NCI-H524 (cell line): ENCODE data around the gene MUC20.

Experiments used
- DNase-seq, 2 experiments: peaks; one replicate each; lab custom pipeline; 2025; lab: John Stamatoyannopoulos, UW

MUC20 gene

GRCh38 chr3:195755791-195756676 lies 35.3 kb downstream of the MUC20 start:
- no peak for DNase-seq

GRCh38 chr3:195757438-195757770 lies 36.6 kb downstream of the MUC20 start:
- no peak for DNase-seq

DNA sequence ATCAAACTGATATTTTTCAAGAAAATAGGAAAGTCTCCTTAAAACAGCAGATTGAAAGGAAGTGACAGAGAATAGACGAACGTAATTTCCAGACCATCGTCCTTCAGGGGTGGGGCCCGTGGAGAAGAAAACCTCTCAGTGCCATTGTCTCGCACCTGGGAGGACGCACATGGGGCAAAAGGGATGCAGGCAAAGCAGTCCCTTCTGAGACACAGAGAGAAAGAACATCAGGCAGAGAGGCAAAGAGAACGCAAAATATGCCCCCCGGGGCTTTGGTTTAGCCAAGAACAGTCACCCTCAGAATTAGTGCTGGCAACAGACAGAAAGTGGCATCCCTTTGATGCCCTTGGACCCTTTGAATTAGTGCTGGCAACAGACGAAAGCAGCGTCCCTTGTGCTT lies 37.0 kb downstream of the MUC20 start:
- no peak for DNase-seq

GRCh38 chr3:195758721-195759353 lies 38.1 kb downstream of the MUC20 start:
- no peak for DNase-seq

DNA sequence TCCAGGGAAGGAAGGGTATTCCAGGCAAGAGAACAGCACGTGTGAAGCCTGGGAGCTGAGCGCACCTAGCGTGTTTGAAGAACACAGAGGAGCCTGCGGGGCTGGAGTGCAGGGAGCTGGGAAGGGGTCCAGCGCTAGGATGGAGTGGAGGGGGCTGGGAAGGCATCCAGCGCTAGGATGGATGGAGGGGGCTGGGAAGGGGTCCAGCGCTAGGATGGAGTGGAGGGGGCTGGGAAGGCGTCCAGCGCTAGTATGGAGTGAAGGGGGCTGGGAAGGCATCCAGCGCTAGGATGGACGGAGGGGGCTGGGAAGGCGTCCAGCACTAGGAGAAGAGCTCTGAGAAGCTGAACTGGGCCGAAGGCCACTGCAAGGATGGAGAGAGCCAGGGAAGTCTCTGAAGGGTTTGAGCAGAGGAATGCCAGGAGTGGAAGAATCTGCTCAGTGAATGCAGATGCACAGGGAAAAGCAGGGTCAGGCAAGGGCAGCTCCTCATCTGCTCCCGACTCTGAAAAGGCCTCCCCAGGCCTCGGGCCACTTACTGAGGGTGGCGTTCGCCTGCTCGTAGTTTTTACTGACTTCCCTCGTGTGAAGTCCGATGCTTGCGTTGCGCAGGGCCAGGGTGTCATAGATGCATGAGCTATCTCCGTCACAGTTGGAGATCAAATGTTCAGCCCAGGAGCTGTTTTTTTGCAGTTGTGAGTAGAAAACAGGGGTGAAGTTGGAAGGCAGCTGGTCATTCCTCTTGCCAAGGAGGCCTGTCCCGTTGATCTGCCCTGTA lies 39.8 kb downstream of the MUC20 start:
- DNase-seq, result no peak

GRCh38 chr3:195761123-195761566 lies 40.4 kb downstream of the MUC20 start:
- no peak for DNase-seq

DNA sequence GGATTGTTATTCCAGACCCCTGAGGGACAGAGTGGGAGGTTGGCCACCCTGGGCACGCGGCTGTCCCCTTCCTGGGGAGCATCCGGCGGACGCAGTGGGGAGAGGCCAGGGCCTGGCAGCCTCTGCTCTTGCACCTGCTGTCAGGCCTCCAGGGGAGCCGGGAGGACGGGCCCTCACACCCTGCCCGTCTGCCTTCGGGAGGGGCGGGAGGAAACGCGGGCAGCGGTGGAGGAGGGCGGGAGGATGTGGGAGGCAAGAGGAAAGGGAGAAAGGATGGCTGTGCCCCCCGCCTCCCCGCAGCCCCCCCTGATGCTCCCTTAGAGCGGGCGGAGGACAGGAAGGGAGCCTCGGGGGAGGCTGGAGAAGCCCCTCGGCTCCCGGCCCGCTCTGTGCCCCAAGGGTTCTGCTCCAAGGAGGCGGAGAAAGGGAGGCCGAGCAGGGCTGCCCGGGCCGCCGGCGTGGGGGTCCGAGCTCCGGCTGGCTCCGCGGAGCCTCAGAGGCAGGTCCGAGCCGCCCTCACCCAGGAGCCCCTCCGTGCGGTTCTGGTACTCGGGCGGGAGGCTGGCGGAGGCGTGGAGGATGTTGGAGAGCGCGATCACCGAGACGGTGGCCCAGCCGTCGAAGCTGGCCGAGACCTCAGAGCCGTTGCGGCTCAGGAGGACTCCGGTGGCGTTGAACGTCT lies 40.9 kb downstream of the MUC20 start:
- DNase-seq, result no peak

DNA sequence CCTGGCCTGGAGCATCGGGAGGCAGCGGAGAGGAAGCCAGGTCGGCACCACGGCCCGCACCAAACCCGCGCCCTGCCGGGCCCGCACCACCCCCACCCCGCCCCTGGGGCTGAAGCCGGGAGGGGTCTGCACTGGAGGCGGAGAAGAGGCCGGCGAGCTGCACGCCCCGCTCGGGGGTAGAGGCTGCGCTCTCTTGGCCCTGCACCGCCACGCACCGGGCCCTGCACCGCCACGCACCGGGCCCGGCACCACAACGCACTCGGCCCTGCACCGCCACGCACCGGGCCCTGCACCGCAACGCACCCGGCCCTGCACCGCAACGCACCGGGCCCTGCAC lies 41.4 kb downstream of the MUC20 start:
- no peak for DNase-seq

GRCh38 chr3:195762611-195763010 lies 41.8 kb downstream of the MUC20 start:
- no peak for DNase-seq

DNA sequence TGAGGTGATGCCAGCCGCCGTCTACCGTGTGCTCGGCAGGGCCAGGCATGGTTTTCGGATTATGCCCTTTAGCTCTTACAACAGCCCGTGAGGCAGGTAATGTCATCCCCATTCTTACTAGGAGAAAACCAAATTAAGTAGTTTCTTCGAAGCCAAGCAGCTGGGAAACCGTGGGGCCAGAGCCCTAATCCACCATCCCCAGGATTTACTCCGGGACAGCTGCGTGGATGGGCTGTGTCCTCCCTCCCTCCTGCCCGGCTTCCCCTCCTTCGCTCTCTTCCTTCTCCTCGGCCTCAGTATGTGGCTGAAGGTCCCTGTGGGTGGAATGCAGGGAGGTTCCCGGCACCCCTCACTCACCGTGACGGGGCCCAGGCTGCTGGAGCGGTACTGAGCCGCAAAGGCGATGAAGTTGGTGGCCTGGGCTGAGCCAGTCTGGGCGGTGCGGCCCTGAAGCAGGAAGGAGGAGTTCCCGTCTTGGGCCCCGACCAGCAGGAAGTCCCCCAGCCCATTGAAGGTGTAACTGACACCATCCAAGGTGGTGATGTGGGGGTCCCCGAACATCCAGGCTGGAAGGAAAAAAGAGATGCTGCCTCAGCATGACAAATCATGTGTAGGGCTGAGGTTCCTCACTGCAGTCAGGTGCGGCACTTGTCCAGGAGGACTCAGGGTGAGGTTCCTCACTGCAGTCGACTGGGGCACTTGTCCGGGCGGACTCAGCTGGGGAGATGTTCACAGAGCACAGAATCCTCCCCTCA lies 42.5 kb downstream of the MUC20 start:
- no peak for DNase-seq

GRCh38 chr3:195763843-195764825 lies 43.4 kb downstream of the MUC20 start:
- no peak for DNase-seq

DNA sequence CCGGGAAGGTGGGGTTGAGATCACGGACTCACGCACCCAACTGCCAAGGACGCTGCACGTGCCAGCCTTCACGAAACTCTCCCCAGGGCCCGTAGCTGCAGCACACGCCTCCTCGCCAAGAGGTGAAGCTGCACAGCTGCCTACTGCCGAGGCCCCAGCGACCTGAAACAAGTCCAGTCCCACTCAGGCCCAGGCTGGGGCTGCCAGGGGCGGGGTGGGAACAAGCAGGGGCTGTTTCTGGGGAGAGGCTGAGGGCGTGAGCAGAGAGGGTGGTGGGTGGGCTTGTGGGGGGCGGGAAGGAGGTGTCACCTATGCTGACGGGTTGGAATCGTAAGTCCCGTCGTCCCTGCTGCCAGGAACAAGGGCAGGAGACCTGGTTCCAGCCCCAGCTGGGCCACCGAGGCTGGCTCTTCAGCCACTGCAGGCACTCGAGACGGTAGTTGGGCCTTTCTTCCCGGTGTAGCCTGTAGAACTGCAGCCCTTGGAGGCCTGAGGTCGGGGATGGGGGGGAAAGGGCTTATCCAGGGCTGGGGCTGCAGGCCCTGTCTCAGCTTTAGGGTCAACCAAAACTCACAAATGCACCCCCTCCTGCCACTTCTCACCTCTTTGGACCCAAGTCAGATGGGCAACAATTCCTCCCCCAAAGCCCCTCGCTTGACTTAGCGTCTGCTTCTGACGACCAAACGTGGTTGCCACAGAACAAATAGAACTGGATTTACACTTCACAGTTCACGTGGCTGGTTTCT lies 44.4 kb downstream of the MUC20 start:
- DNase-seq, result no peak

GRCh38 chr3:195766671-195767070 lies 45.9 kb downstream of the MUC20 start:
- DNase-seq, result no peak

DNA sequence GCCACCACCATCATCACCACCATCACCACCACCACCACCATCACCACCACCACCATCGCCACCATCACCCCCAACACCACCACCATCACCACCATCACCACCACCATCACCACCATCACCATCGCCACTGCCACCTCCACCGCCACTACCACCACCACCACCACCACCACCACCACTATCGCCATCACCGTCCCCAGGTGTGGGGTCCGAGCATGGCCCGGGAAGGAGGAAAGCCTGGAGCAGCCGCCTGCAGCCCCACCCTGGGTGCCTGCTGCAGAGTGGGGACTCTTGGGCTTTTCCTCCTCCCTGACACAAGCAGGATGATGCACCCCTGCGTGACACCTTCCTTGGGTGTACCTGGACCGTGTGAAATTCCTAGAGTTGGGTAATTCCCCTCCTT lies 47.0 kb downstream of the MUC20 start:
- DNase-seq, result no peak

- no peak for DNase-seq
These were observed 47.6 kb downstream of the MUC20 start for GRCh38 chr3:195768414-195768813.

DNA sequence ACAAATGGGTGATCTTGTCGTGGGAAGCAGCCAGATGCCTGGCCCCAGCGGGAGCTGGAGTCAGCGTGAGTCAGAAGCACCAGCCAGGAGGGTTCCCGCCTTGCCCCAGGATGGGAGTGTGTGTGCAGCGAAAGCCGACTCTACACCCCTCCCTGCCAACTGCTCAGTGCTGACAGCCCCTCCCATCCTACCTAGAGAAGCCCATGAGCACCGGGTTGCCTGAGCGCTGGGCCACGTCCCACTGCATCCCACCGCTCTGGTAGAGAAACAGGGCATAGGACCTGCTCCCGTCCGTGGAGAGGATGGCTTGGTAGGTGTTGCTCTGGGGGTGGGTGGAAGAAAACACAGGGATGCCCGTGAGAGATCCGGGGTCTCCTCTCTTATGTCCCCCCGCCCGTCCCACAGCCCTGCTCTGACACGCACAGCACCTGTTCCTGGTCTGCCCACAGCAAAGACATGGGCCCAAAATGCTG lies 48.1 kb downstream of the MUC20 start:
- DNase-seq, result no peak

GRCh38 chr3:195769551-195769950 lies 48.8 kb downstream of the MUC20 start:
- no peak for DNase-seq

DNA sequence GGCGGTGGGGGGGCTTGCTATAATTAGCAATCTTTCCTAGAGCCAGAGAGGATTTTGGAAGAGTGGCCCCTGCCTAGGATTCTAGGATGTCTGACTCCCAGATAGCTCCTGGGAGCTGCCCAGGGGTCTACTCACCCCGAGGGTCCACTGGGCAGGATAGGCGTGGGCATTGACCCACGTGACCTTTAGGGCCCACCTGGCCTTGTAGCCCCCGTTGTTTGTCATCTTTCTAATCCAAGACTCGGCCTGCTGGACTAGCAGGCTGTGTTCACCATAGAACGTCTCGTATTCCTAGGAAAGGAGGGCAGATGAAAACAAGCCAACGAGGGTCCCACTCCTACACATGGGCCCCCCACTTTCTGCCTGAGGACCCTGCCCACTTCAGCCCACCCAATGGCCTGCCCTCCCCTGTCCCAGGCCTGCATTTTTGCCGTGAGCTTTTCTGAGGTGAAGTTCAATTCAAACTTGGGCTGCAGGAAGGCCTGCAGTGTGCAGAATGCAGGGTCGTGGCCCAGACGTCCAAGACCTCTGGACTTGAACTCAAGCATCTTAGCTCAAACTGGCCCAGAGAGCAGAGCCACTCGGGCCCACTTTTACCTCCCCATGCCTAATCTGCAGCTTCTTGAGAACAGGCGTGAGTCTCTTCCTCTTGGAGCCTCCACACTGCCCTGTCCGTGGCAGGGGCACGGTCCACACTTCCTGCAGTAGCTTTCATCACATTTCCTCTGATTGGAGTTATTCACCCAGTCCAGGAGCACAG lies 49.5 kb downstream of the MUC20 start:
- DNase-seq, result no peak
